HUES64 (cell line): Measurements from ENCODE around the gene C12orf42. TPM values are rescaled to one million over a fixed set of nuclear protein-coding genes. Genes with fewer than 3 reads are reported as not detected.

Experiments used
- H3K27ac ChIP-seq: 2 replicates; pipeline ENCODE4 v1.7.0; 2013; ENCODE audit warnings: low read depth, low read length, inconsistent platforms
- H3K27me3 ChIP-seq: 2 replicates; pipeline ENCODE4 v1.6.1; 2013; ENCODE audit warnings: mild to moderate bottlenecking, low read length; ENCODE audit not compliant: insufficient read depth
- H3K36me3 ChIP-seq: 2 replicates; pipeline ENCODE4 v1.6.1; 2013; ENCODE audit warnings: mild to moderate bottlenecking, low read length; ENCODE audit not compliant: insufficient read depth
- H3K4me1 ChIP-seq: 2 replicates; pipeline ENCODE4 v1.6.1; 2013; ENCODE audit warnings: mild to moderate bottlenecking, low read length, moderate library complexity; ENCODE audit not compliant: insufficient read depth
- H3K4me3 ChIP-seq: 2 replicates; pipeline ENCODE4 v1.5.1; 2013; ENCODE audit warnings: mild to moderate bottlenecking, low read length, moderate library complexity
- H3K9ac ChIP-seq: 2 replicates; pipeline ENCODE4 v1.6.1; 2013; ENCODE audit warnings: mild to moderate bottlenecking, low read depth, low read length
- H3K9me3 ChIP-seq: 2 replicates; pipeline ENCODE4 v1.6.1; 2013; ENCODE audit warnings: low read depth, low read length; ENCODE audit not compliant: insufficient read depth
- WGBS: fragments of 150-250, 120-280 bp; methylation state at CpG from one replicate; pipeline ENCODE4 v1.1.7; 2013; ENCODE audit warnings: missing lambda C conversion rate; 5-methylcytosine and 5-hydroxymethylcytosine counted together
- polyA plus RNA-seq, 2 experiments: library from polyadenylated mRNA; stranded (reverse); fragments of 50-300 nt; gene quantifications; one replicate each; pipeline ENCODE4 v1.2.3, GENCODE V29; 2013

C12orf42 gene
- polyA plus RNA-seq (2013, experiment 1 of 2): not detected
- 0.25 TPM for polyA plus RNA-seq (2013, experiment 2 of 2)

- WGBS: under 1% methylated on average over 76 of the region's 77 CpGs
- no peak within 1 kb of the TSS; the same call in 1 of the 2 replicates for H3K27ac ChIP-seq
- H3K27me3 ChIP-seq: peaks cover 32% of the 10 kb centered on the region
- H3K9ac ChIP-seq: no peak within 1 kb of the TSS
- H3K9me3 ChIP-seq: no peaks in the 10 kb centered on the region
- H3K36me3 ChIP-seq: no peaks in the 10 kb centered on the region
- H3K4me3 ChIP-seq: peak within 1 kb of the TSS; percentile 68
- H3K4me1 ChIP-seq: peaks cover 8% of the 10 kb centered on the region; the same call in 1 of the 2 replicates
Measured at GRCh38 chr12:103495469-103496456, at the start of gene C12orf42. Gene C12orf42 (minus strand): TSS chr12:103495968. CDS start chr12:103478426, 17,542 bp downstream.

- no peaks in the 10 kb centered on the region for H3K36me3 ChIP-seq
- no peak overlapping the region for H3K27ac ChIP-seq
- H3K9ac ChIP-seq: no peak overlapping the region
- H3K9me3 ChIP-seq: no peaks in the 10 kb centered on the region; the same call in 1 of the 2 replicates
- no peak overlapping the region for H3K4me3 ChIP-seq
- H3K4me1 ChIP-seq: no peaks in the 10 kb centered on the region
- 0 out of 2 replicates have a peak, but pooled peaks cover 2% of the 10 kb centered on the region for H3K27me3 ChIP-seq
- 94% methylated on average over 2 of the region's 3 CpGs for WGBS
Measured at GRCh38 chr12:103542078-103542477, 46.3 kb upstream of the C12orf42 start.

GRCh38 chr12:103540319-103540718 lies 44.6 kb upstream of the C12orf42 start:
- Histone ChIP-seq H3K9ac (no peak overlapping the region), H3K27me3 (no peaks in the 10 kb centered on the region), H3K9me3 (no peaks in the 10 kb centered on the region; the same call in 1 of the 2 replicates), H3K4me3 (no peak overlapping the region), H3K27ac (no peak overlapping the region), H3K4me1 (no peaks in the 10 kb centered on the region), H3K36me3 (no peaks in the 10 kb centered on the region)
- 100% methylated on average over 2 of the region's 3 CpGs for WGBS

- H3K27ac ChIP-seq: no peak overlapping the region
- no peaks in the 10 kb centered on the region for H3K36me3 ChIP-seq
- 82% methylated on average over 1 of the region's 1 CpG for WGBS
Measured at GRCh38 chr12:103538397-103538796, 42.6 kb upstream of the C12orf42 start.

GRCh38 chr12:103530307-103531066 lies 34.7 kb upstream of the C12orf42 start:
- no peak overlapping the region for H3K9ac ChIP-seq
- H3K9me3 ChIP-seq: no peaks in the 10 kb centered on the region
- H3K27me3 ChIP-seq: no peaks in the 10 kb centered on the region
- H3K36me3 ChIP-seq: no peaks in the 10 kb centered on the region
- H3K4me3 ChIP-seq: no peak overlapping the region
- H3K4me1 ChIP-seq: no peaks in the 10 kb centered on the region; the same call in 1 of the 2 replicates
- WGBS: 74% methylated on average over 15 of the region's 15 CpGs
- H3K27ac ChIP-seq: no peak overlapping the region

More at GRCh38 chr12:103538397-103538796, 42.6 kb upstream of the C12orf42 start:
- no peak overlapping the region for H3K4me3 ChIP-seq
- H3K27me3 ChIP-seq: no peaks in the 10 kb centered on the region
- H3K4me1 ChIP-seq: no peaks in the 10 kb centered on the region
- no peak overlapping the region for H3K9ac ChIP-seq
- H3K9me3 ChIP-seq: no peaks in the 10 kb centered on the region

GRCh38 chr12:103529306-103529705 lies 33.5 kb upstream of the C12orf42 start:
- no peaks in the 10 kb centered on the region for H3K36me3 ChIP-seq
- no peak overlapping the region for H3K27ac ChIP-seq
- H3K9me3 ChIP-seq: no peaks in the 10 kb centered on the region
- WGBS: 85% methylated on average over 4 of the region's 4 CpGs
- H3K27me3 ChIP-seq: no peaks in the 10 kb centered on the region
- H3K9ac ChIP-seq: no peak overlapping the region
- H3K4me1 ChIP-seq: no peaks in the 10 kb centered on the region; the same call in 1 of the 2 replicates
- H3K4me3 ChIP-seq: no peak overlapping the region

GRCh38 chr12:103524238-103524875 lies 28.6 kb upstream of the C12orf42 start:
- H3K4me3 ChIP-seq: no peak overlapping the region
- no peak overlapping the region for H3K9ac ChIP-seq
- H3K27ac ChIP-seq: no peak overlapping the region
- no peaks in the 10 kb centered on the region for H3K4me1 ChIP-seq
- 92% methylated on average over 4 of the region's 4 CpGs for WGBS
- H3K27me3 ChIP-seq: no peaks in the 10 kb centered on the region
- no peaks in the 10 kb centered on the region for H3K9me3 ChIP-seq
- H3K36me3 ChIP-seq: no peaks in the 10 kb centered on the region

- H3K9ac ChIP-seq: no peak overlapping the region
- H3K4me1 ChIP-seq: no peaks in the 10 kb centered on the region
- WGBS: 95% methylated on average over 1 of the region's 1 CpG
- H3K36me3 ChIP-seq: no peaks in the 10 kb centered on the region
- H3K4me3 ChIP-seq: no peak overlapping the region
- no peak overlapping the region for H3K27ac ChIP-seq
- no peaks in the 10 kb centered on the region for H3K27me3 ChIP-seq
- H3K9me3 ChIP-seq: no peaks in the 10 kb centered on the region
Measured at GRCh38 chr12:103523771-103524170, 28.0 kb upstream of the C12orf42 start.

GRCh38 chr12:103520686-103521215 lies 25.0 kb upstream of the C12orf42 start:
- Histone ChIP-seq H3K36me3 (no peaks in the 10 kb centered on the region), H3K9ac (no peak overlapping the region)

GRCh38 chr12:103519632-103520031 lies 23.9 kb upstream of the C12orf42 start:
- H3K27ac ChIP-seq: no peak overlapping the region
- no peaks in the 10 kb centered on the region for H3K4me1 ChIP-seq
- H3K36me3 ChIP-seq: no peaks in the 10 kb centered on the region
- WGBS: 89% methylated on average over 2 of the region's 2 CpGs
- H3K9me3 ChIP-seq: no peaks in the 10 kb centered on the region
- no peak overlapping the region for H3K9ac ChIP-seq
- H3K4me3 ChIP-seq: no peak overlapping the region
- H3K27me3 ChIP-seq: no peaks in the 10 kb centered on the region

More at GRCh38 chr12:103520686-103521215, 25.0 kb upstream of the C12orf42 start:
- Histone ChIP-seq H3K4me1 (no peaks in the 10 kb centered on the region), H3K4me3 (no peak overlapping the region), H3K27me3 (no peaks in the 10 kb centered on the region), H3K9me3 (no peaks in the 10 kb centered on the region), H3K27ac (no peak overlapping the region)
- WGBS: 99% methylated on average over 2 of the region's 2 CpGs
